HepG2 (cell line): ENCODE measurements around the gene COMT. TPM values are rescaled to one million over a fixed set of nuclear protein-coding genes. Genes with fewer than 3 reads are reported as not detected.
A peak's percentile ranks its signal among the peaks of the same experiment; 100 is the strongest.

Experiments
- ATAC-seq: fragments of 200-7000 bp; cut with Tn5 transposase; 3 replicates; pipeline ENCODE4 v1.9.1; 2020; ENCODE audit warnings: mild to moderate bottlenecking, moderate library complexity
- BruUV-seq: library from RNA; stranded (reverse); fragments of 400-500 nt; replicated peaks from 2 replicates; lab custom pipeline; 2021; lab: Mats Ljungman, UMichigan
- CTCF ChIA-PET: fragments of 300-600 bp; formaldehyde crosslinking; extraction: SDS; loops from one replicate; lab custom pipeline; 2021; ENCODE audit warnings: low total read pairs, inconsistent platforms, low intra/inter-chr PET ratio; lab: Yijun Ruan, JAX
- POLR2A ChIA-PET: fragments of 350-600 bp; sonication (Branson Sonifier 250); formaldehyde crosslinking; loops from one replicate; lab custom pipeline; 2020; ENCODE audit warnings: antibody characterized with exemption, inconsistent platforms; lab: Yijun Ruan, JAX
- DNase-seq: peaks from one replicate; pipeline ENCODE4 v3.0.0-alpha.2; 2015; ENCODE audit warnings: low spot score
- FAIRE-seq: peaks from 3 replicates; lab custom pipeline; 2011; peaks lifted over from hg19 to GRCh38; lab: Jason Lieb, UNC
- H2AFZ ChIP-seq: one replicate; pipeline ENCODE4 v1.6.1; 2011; ENCODE audit warnings: low read length, inconsistent platforms
- H3K27ac ChIP-seq: fragments of 300-600 bp; 3 replicates; pipeline ENCODE4 v1.8.0; 2011; ENCODE audit warnings: mixed run types, mild to moderate bottlenecking, mixed read lengths, low read length, inconsistent platforms; ENCODE audit not compliant: insufficient read depth; ENCODE audit errors: extremely low read length
- H3K27me3 ChIP-seq, 2 experiments: fragments of 200-600 bp in 1 of 2; 2 replicates in 1 of 2; 3 replicates in 1 of 2; pipeline versions ENCODE4 v1.6.0 to v1.8.0; 2011; ENCODE audit warnings: low read length in 2 of 2, mild to moderate bottlenecking in 2 of 2, moderate library complexity in 2 of 2, inconsistent platforms in 1 of 2; ENCODE audit not compliant: insufficient read depth in 2 of 2, control insufficient read depth in 1 of 2
- H3K36me3 ChIP-seq, 2 experiments: fragments of 200-600 bp in 1 of 2; replicated peaks in 1 of 2; 2 replicates in 1 of 2; 3 replicates in 1 of 2; pipeline versions ENCODE4 v1.5.1 to v1.8.0; 2011; ENCODE audit warnings: low read length in 2 of 2, inconsistent platforms in 1 of 2; ENCODE audit not compliant: insufficient read depth in 2 of 2, control insufficient read depth in 1 of 2
- H3K4me1 ChIP-seq: 2 replicates; pipeline ENCODE4 v1.5.1; 2012; ENCODE audit warnings: low read length, inconsistent platforms; ENCODE audit not compliant: insufficient read depth
- H3K4me2 ChIP-seq: 2 replicates; pipeline ENCODE4 v1.6.0; 2011; ENCODE audit warnings: low read depth, low read length, inconsistent platforms
- H3K4me3 ChIP-seq, 3 experiments: fragments of 200-600 bp in 1 of 3; sonication (generic), shearing (Covaris generic) in 1 of 3; replicated peaks in 1 of 3; 2 replicates each; pipeline ENCODE4 v1.5.1; 2011 to 2016; ENCODE audit warnings: low read length in 3 of 3, inconsistent platforms in 2 of 3, low read depth in 2 of 3, mild to moderate bottlenecking in 2 of 3, control low read depth in 1 of 3, mixed read lengths in 1 of 3; ENCODE audit not compliant: insufficient read depth in 1 of 3
- H3K79me2 ChIP-seq: one replicate; pipeline ENCODE4 v1.6.1; 2011; ENCODE audit warnings: low read length, inconsistent platforms; ENCODE audit not compliant: insufficient read depth
- H3K9ac ChIP-seq: 2 replicates; pipeline ENCODE4 v1.6.0; 2011; ENCODE audit warnings: mild to moderate bottlenecking, low read depth, low read length, inconsistent platforms; ENCODE audit not compliant: insufficient read depth
- H3K9me3 ChIP-seq: 2 replicates; pipeline ENCODE4 v1.5.1; 2012; ENCODE audit warnings: mild to moderate bottlenecking, low read length
- H4K20me1 ChIP-seq: 2 replicates; pipeline ENCODE4 v1.6.0; 2011; ENCODE audit warnings: inconsistent platforms, mild to moderate bottlenecking, low read length, moderate library complexity; ENCODE audit not compliant: insufficient read depth
- AGO1 ChIP-seq: fragments of 200-400 bp; formaldehyde crosslinking; IDR thresholded peaks from 2 replicates; pipeline ENCODE4 v1.6.1; 2017; ENCODE audit warnings: mild to moderate bottlenecking, low read depth, low read length, moderate library complexity; ENCODE audit not compliant: poor library complexity, severe bottlenecking
- ASH2L ChIP-seq: fragments of 300-600, 200-600 bp; sonication (generic); IDR thresholded peaks from 2 replicates; pipeline ENCODE4 v1.7.0; 2017; ENCODE audit warnings: low read depth, mild to moderate bottlenecking, moderate library complexity, mixed read lengths, low read length; ENCODE audit not compliant: insufficient read length
- CENPT ChIP-seq: sonication (generic); formaldehyde crosslinking; IDR thresholded peaks from 2 replicates; pipeline ENCODE4 v1.8.0; 2022; ENCODE audit warnings: low read depth, mild to moderate bottlenecking, moderate library complexity, missing genetic modification reagents
- CHD2 ChIP-seq: IDR thresholded peaks from 2 replicates; pipeline ENCODE4 v1.6.1; 2011; ENCODE audit warnings: low read depth, low read length, improper control_type of control experiment
- FOXA3 ChIP-seq: IDR thresholded peaks from 2 replicates; pipeline ENCODE4 v1.6.1; 2016; ENCODE audit warnings: missing genetic modification reagents, missing compliant biosample characterization
- GATAD2A ChIP-seq: IDR thresholded peaks from 2 replicates; pipeline ENCODE4 v1.6.1; 2016
- HDAC1 ChIP-seq: sonication (generic); formaldehyde crosslinking; IDR thresholded peaks from 2 replicates; pipeline ENCODE4 v1.5.1; 2020; ENCODE audit warnings: mild to moderate bottlenecking, missing genetic modification reagents
- KDM4B ChIP-seq: sonication (generic); formaldehyde crosslinking; IDR thresholded peaks from 2 replicates; pipeline ENCODE4 v1.4.0; 2020; ENCODE audit warnings: missing genetic modification reagents
- MEF2D ChIP-seq: sonication (generic); formaldehyde crosslinking; IDR thresholded peaks from 2 replicates; pipeline ENCODE4 v1.5.1; 2020; ENCODE audit warnings: mild to moderate bottlenecking, missing genetic modification reagents
- MIER3 ChIP-seq: IDR thresholded peaks from 2 replicates; pipeline ENCODE4 v1.6.1; 2016; ENCODE audit warnings: missing compliant biosample characterization, borderline replicate concordance
- RARA ChIP-seq: IDR thresholded peaks from 2 replicates; pipeline ENCODE4 v1.6.1; 2016; ENCODE audit warnings: missing genetic modification reagents, missing compliant biosample characterization
- ZBTB38 ChIP-seq: sonication (generic); formaldehyde crosslinking; IDR thresholded peaks from 2 replicates; pipeline ENCODE4 v1.5.1; 2020; ENCODE audit warnings: mild to moderate bottlenecking, missing genetic modification reagents
- ZBTB7B ChIP-seq: sonication (generic); formaldehyde crosslinking; IDR thresholded peaks from 2 replicates; pipeline ENCODE4 v1.4.0; 2020; ENCODE audit warnings: missing genetic modification reagents
- ZFX ChIP-seq: sonication (generic); formaldehyde crosslinking; IDR thresholded peaks from 2 replicates; pipeline ENCODE4 v1.4.0; 2020; ENCODE audit warnings: mild to moderate bottlenecking, low read depth, missing genetic modification reagents, moderate library complexity
- ZNF335 ChIP-seq: sonication (generic); formaldehyde crosslinking; IDR thresholded peaks from 2 replicates; pipeline ENCODE4 v1.4.0; 2020; ENCODE audit warnings: missing genetic modification reagents
- ZNF337 ChIP-seq: sonication (generic); formaldehyde crosslinking; IDR thresholded peaks from 2 replicates; pipeline ENCODE4 v1.5.1; 2020; ENCODE audit warnings: missing genetic modification reagents, low read depth, mild to moderate bottlenecking, borderline replicate concordance
- ZNF414 ChIP-seq: sonication (generic); formaldehyde crosslinking; IDR thresholded peaks from 2 replicates; pipeline ENCODE4 v1.5.0; 2020; ENCODE audit warnings: missing genetic modification reagents
- ZNF629 ChIP-seq: sonication (generic); formaldehyde crosslinking; conservative IDR thresholded peaks from 2 replicates; pipeline ENCODE4 v1.5.0; 2020; ENCODE audit warnings: missing genetic modification reagents
- ZNF710 ChIP-seq: sonication (generic); formaldehyde crosslinking; IDR thresholded peaks from 2 replicates; pipeline ENCODE4 v1.5.0; 2020; ENCODE audit warnings: mild to moderate bottlenecking, missing genetic modification reagents, borderline replicate concordance
- ZNF772 ChIP-seq: sonication (generic); formaldehyde crosslinking; IDR thresholded peaks from 2 replicates; pipeline ENCODE4 v1.5.0; 2020; ENCODE audit warnings: mild to moderate bottlenecking, missing genetic modification reagents
- ZNF878 ChIP-seq: sonication (generic); formaldehyde crosslinking; IDR thresholded peaks from 2 replicates; pipeline ENCODE4 v1.8.1; 2023; ENCODE audit warnings: mild to moderate bottlenecking, missing genetic modification reagents, moderate library complexity
- WGBS: methylation state at CpG from one replicate; pipeline ENCODE4 v1.1.6; 2017; ENCODE audit warnings: low lambda C conversion rate; 5-methylcytosine and 5-hydroxymethylcytosine counted together
- in situ Hi-C: cut with HindIII; loops from 2 replicates; pipeline ENCODE4 v1.10.0; 2017; ENCODE audit warnings: low pct_unique_long_range_greater_than_20kb; ENCODE audit not compliant: extremely low pct_ligation_motif_present
- intact Hi-C: fragments of 100-400 bp; cut with micrococcal nuclease; formaldehyde crosslinking; loops from one replicate; pipeline ENCODE4 v1.10.0; 2022; ENCODE audit not compliant: unreplicated experiment
- polyA plus RNA-seq, 8 experiments: library from polyadenylated mRNA; depleted of rRNA in 3 of 8; stranded (reverse) in 7 of 8; unstranded in 1 of 8; fragments of >200 nt; fragmentation: Illumina TruSeq in 4 of 8; extraction: Trizol in 4 of 8; gene quantifications; 2 replicates each; pipeline versions ENCODE4 v1.2.1 to v1.2.3, GENCODE V29; 2011 to 2016; ENCODE audit warnings: low read depth in 4 of 8, missing spikeins in 1 of 8, mixed read lengths in 1 of 8; ENCODE audit not compliant: insufficient read depth in 1 of 8
- total RNA-seq, 5 experiments: library from RNA; depleted of rRNA; stranded (reverse); fragments of >200 nt; fragmentation: Illumina TruSeq; extraction: Trizol; gene quantifications; 2 replicates each; pipeline ENCODE4 v1.2.3, GENCODE V29; 2016; ENCODE audit warnings: low read depth in 1 of 5

COMT gene
- total and polyA plus RNA-seq, 2 of the 13 experiments (the other 11 are each of a cell fraction or from before 2014, with no cell fraction given) = 156 to 162 TPM

GRCh38 chr22:19970479-19971275 is 29.1 kb downstream of the COMT start:
- FAIRE-seq = no peak
- TF ChIP-seq ZNF878 (CRISPR knock-in tag) = 0 out of 2 replicates have a peak, but pooled peaks have one; percentile 40
- peak; percentile 96 for TF ChIP-seq RARA (CRISPR knock-in tag)
- TF ChIP-seq HDAC1 (CRISPR knock-in tag) = peak; percentile 82
- peak; percentile 53 for TF ChIP-seq FOXA3 (CRISPR knock-in tag)
- TF ChIP-seq ZNF710 (CRISPR knock-in tag) = peak; percentile 24; the same call in 1 of the 2 replicates
- peak; percentile 89 for TF ChIP-seq GATAD2A (CRISPR knock-in tag)
- TF ChIP-seq ZNF337 = peak; percentile 10; the same call in 1 of the 2 replicates
- peak; percentile 12; the same call in 1 of the 2 replicates for TF ChIP-seq KDM4B (CRISPR knock-in tag)
- peak; percentile 81 for TF ChIP-seq ZNF335
- 0 out of 2 replicates have a peak, but pooled peaks have one; percentile 2 for TF ChIP-seq CHD2
- no peak for TF ChIP-seq AGO1
- peak; percentile 91 for TF ChIP-seq MEF2D (CRISPR knock-in tag)
- TF ChIP-seq ZNF629 (CRISPR knock-in tag) = peak; percentile 83
- TF ChIP-seq ZNF414 (CRISPR knock-in tag) = peak; percentile 25; the same call in 1 of the 2 replicates
- TF ChIP-seq ZBTB7B (CRISPR knock-in tag) = peak; percentile 92
- TF ChIP-seq ZFX (CRISPR knock-in tag) = peak; percentile 73
- peak; percentile 98 for TF ChIP-seq ZBTB38 (CRISPR knock-in tag)
- no peak for TF ChIP-seq CENPT (CRISPR knock-in tag)
- peak; percentile 38; the same call in 1 of the 2 replicates for TF ChIP-seq ZNF772 (CRISPR knock-in tag)
- TF ChIP-seq ASH2L = peak; percentile 61
- TF ChIP-seq MIER3 (CRISPR knock-in tag) = peak; percentile 77; the same call in 1 of the 2 replicates

More at GRCh38 chr22:19970479-19971275, 29.1 kb downstream of the COMT start:
- in situ Hi-C loops (loop anchor here (5.0 kb wide), 1 partner anchor 42 kb away; no protein-coding TSS in a partner anchor), intact Hi-C loops (loop anchor here (1.0 kb wide), 1 partner anchor 43 kb away; no protein-coding TSS in a partner anchor)
- Histone ChIP-seq H3K27me3 (no peaks in the 10 kb centered on the region), H3K4me2 (peak overlapping the region; percentile 51), H2AFZ (no peak overlapping the region), H3K4me1 (peaks cover 52% of the 10 kb centered on the region), H3K4me3 (peak overlapping the region in 1 of 3 experiments; percentile 22; a peak in 1 of 6 replicates), H4K20me1 (no peaks in the 10 kb centered on the region; the same call in 1 of the 2 replicates), H3K79me2 (no peaks in the 10 kb centered on the region), H3K27ac (peak overlapping the region; percentile 79), H3K36me3 (peaks cover 12 to 28% of the 10 kb centered on the region in 2 experiments; a peak in 4 of 5 replicates), H3K9me3 (no peaks in the 10 kb centered on the region), H3K9ac (peak overlapping the region; percentile 54)
- ATAC-seq (peak; percentile 67), DNase-seq (peak; percentile 53)
- BruUV-seq = no TSS peak
- POLR2A ChIA-PET = interaction anchor here (0.8 to 3.2 kb wide), 8 partner anchors 8 to 160 kb away, joined by 3 to 13 read pairs (median 6); partner anchors contain the start of gene TANGO2
- CTCF ChIA-PET = interaction anchor here (1.1 to 2.3 kb wide), 6 partner anchors 16 to 159 kb away, joined by 3 to 35 read pairs (median 4); no protein-coding TSS in a partner anchor
- 14% methylated on average over 16 of the region's 25 CpGs for WGBS
